ENCODE data around the gene LY6G5C. TPM values are rescaled to one million over a fixed set of nuclear protein-coding genes. Genes with fewer than 3 reads are reported as not detected.

Gene LY6G5C
- total RNA-seq, 4 donors from 2014 or later, result 0.54 to 7.9 (median 0.83) TPM; not detected in 1

DNA sequence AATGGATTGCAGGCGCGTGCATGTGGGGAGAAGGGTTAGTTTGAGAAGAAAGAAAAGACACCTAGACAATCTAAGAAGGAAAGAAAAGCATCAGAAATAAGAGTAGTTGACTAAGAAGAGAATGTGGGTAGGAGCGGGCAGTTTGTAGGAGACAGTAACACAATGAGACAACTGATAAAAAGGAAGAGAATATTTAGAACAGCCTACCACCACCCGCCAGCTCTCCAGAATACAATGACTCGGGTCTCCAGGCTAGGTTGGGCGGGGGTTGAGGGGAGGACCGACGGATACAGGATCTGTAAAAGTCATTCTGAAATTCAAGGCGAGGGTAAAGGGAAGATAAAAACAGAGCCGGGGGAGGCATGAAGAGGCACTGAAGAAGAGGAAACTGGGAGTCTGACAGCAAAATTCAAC, 21.5 kb upstream of the LY6G5C start:
- intact Hi-C loops (cut with DNase I), result loop anchor here (5.0 kb wide), 1 partner anchor 35 kb away; the partner anchor contains the start of gene CLIC1
- Histone ChIP-seq H3K36me3 (peaks cover 0 to 4% of the 10 kb centered on the region in 2 donors), H3K27me3 (no peaks in the 10 kb centered on the region), H3K27ac (peak overlapping the region; percentile 95 to 99 (median 96)), H3K4me3 (replicated peaks in 1 of 3) (peak overlapping the region; percentile 33 to 90 (median 75)), H3K4me1 (peaks cover 20 to 21% of the 10 kb centered on the region in 2 donors), H3K9me3 (no peaks in the 10 kb centered on the region)
- TF ChIP-seq, protein P1, sequence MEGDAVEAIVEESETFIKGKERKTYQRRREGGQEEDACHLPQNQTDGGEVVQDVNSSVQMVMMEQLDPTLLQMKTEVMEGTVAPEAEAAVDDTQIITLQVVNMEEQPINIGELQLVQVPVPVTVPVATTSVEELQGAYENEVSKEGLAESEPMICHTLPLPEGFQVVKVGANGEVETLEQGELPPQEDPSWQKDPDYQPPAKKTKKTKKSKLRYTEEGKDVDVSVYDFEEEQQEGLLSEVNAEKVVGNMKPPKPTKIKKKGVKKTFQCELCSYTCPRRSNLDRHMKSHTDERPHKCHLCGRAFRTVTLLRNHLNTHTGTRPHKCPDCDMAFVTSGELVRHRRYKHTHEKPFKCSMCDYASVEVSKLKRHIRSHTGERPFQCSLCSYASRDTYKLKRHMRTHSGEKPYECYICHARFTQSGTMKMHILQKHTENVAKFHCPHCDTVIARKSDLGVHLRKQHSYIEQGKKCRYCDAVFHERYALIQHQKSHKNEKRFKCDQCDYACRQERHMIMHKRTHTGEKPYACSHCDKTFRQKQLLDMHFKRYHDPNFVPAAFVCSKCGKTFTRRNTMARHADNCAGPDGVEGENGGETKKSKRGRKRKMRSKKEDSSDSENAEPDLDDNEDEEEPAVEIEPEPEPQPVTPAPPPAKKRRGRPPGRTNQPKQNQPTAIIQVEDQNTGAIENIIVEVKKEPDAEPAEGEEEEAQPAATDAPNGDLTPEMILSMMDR (IDR thresholded peaks at IDR 0.05), result no peak
- TF ChIP-seq POLR2A (IDR thresholded peaks at IDR 0.05), result no peak
- WGBS, 2 donors, result 0 to 1% methylated on average over 10 of the region's 10 CpGs
- no peak for DNase-seq

DNA sequence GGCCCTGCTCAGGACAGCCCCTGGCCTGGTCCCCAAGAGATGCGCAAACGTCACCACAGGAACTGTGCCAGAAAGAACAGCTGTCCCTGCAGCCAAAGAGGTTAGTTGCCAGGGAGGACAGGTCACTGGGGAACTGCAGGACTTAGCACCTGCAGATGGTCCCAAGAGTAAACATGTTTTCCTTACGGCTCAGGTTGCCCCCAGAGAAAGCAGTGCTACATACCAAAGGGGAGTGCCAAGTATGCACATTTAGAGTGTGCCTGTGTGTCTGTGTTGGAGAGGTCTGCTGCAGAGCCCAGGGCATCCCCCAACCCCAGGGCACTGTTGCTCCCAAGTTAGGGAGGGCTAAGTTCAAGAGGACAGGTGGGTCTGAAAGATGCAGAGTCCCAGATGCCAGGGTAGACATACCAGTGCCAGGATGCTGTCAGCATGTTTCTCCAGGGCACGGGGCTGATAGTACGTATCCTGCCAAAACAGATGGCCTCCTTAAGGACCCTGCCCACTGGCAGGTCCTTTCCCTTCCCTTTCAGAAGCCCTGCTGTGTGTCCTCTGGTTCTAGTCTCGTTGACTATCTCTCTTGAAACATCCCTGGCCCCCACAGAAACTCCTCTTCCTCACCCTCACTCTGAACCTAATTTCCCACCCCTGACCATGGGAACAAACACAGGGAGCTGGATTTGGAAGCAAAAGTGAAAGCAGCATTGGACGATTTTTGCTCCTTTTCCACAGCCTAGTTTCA, 21.0 kb upstream of the LY6G5C start:
- no peak for DNase-seq
- Histone ChIP-seq H3K9me3 (no peaks in the 10 kb centered on the region), H3K27ac (peak overlapping the region; percentile 5 to 99 (median 96)), H3K36me3 (peaks cover 0 to 4% of the 10 kb centered on the region in 2 donors), H3K27me3 (no peaks in the 10 kb centered on the region), H3K4me1 (peaks cover 20 to 21% of the 10 kb centered on the region in 2 donors), H3K4me3 (replicated peaks in 1 of 3) (peak overlapping the region; percentile 33 to 90 (median 75))
- TF ChIP-seq, protein P1 (IDR thresholded peaks at IDR 0.05), result no peak
- no peak for TF ChIP-seq POLR2A (IDR thresholded peaks at IDR 0.05)
- WGBS, 2 donors, result 30 to 33% methylated on average over 7 of the region's 7 CpGs
- intact Hi-C loops (cut with DNase I), result loop anchor here (5.0 kb wide), 1 partner anchor 35 kb away; the partner anchor contains the start of gene CLIC1

DNA sequence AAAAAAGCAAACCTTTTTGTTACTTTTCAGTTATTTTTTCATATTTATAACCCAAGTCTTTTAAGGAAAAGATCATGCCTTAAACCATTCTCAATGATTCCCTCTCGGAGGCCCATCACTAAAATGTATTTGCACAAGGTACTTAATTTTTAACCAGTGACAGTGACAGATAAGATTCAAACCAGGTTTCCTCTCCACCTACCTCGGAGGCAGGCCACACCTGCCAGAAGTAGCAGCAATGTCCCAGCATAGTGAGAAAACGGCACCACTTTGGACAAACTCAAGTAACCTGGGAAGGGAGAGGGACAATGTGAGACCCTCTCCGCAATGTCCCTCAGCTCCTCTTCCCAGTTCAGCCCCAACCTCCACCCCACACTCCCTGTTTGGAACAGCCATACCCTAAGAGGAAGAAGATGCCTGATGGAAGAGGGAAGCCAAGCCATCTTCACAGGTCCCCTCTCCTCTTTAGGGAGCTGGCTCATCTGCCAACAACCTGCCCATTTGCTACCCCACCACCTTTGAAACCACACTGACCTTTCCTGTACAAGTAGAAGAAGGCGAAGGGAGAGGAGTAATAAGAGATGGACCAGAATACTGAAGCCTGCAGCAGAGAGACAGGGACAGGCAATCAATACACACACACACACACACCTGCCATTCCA, 20.0 kb upstream of the LY6G5C start:
- DNase-seq, result no peak
- Histone ChIP-seq H3K4me3 (replicated peaks in 1 of 3) (no peak overlapping the region), H3K36me3 (peaks cover 6% of the 10 kb centered on the region in 2 donors), H3K4me1 (peaks cover 20 to 21% of the 10 kb centered on the region in 2 donors), H3K27ac (no peak overlapping the region), H3K9me3 (no peaks in the 10 kb centered on the region), H3K27me3 (no peaks in the 10 kb centered on the region)
- 92 to 94% methylated on average over 5 of the region's 5 CpGs for WGBS, 2 donors
- intact Hi-C loops (cut with DNase I), result loop anchor here (5.0 kb wide), 1 partner anchor 36 kb away; the partner anchor contains the start of gene CLIC1
- no peak for TF ChIP-seq POLR2A (IDR thresholded peaks at IDR 0.05)
- TF ChIP-seq, protein P1 (IDR thresholded peaks at IDR 0.05), result no peak

DNA sequence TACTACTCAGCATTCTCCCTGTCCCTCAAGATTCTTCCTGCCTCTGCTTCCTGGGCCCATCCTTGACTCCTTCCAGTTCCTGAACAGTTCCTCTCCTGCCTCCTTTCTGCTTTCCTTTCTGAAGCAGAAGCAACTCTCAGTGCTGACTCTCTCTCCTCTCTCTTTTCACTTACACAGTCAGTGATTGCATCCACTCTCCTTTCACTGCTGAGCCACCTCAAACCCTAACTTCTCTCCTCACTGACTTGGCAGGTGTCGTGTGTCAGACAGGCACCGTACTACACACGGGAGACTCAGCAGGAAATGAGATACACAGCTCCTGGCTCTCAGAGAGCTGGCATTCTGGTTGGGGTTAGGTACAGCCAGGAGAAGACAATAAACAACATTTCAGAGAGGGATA, 16.7 kb upstream of the LY6G5C start:
- DNase-seq, result no peak
- H3K27ac ChIP-seq, result no peak overlapping the region
- TF ChIP-seq POLR2A (IDR thresholded peaks at IDR 0.05), result no peak
- TF ChIP-seq, protein P1 (IDR thresholded peaks at IDR 0.05), result no peak
- no peak overlapping the region for H3K4me3 ChIP-seq (replicated peaks in 1 of 3)
- WGBS, 2 donors, result 50 to 63% methylated on average over 3 of the region's 3 CpGs
- intact Hi-C loops (cut with DNase I), result no loop called here
- H3K36me3 ChIP-seq, result peaks cover 21 to 34% of the 10 kb centered on the region in 2 donors
- H3K9me3 ChIP-seq, result no peaks in the 10 kb centered on the region
- peaks cover 16 to 20% of the 10 kb centered on the region in 2 donors for H3K4me1 ChIP-seq
- no peaks in the 10 kb centered on the region for H3K27me3 ChIP-seq

DNA sequence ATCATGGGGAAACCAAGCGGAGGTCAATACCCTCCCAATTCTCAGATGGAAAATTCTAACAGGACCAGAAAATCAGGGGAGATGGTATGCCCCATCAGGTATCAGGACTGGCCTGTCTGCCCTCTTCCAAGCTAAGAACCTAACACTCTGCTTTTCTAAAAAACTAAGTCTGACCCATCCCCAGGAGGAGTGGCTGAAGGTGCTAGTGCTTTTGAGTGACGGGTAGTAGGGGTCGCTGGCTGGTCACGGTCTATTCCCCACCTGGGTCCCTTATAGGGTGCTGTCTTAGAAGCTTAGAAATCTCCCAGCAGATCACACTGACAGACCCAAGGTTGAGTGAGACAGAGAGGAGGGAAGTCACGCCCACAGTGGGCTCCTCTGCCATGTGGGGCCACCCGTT, 12.7 kb upstream of the LY6G5C start:
- no peak for TF ChIP-seq POLR2A (IDR thresholded peaks at IDR 0.05)
- TF ChIP-seq, protein P1 (IDR thresholded peaks at IDR 0.05), result no peak
- H3K4me1 ChIP-seq, result no peaks in the 10 kb centered on the region
- intact Hi-C loops (cut with DNase I), result no loop called here
- H3K4me3 ChIP-seq (replicated peaks in 1 of 3), result no peak overlapping the region
- no peak for DNase-seq
- no peaks in the 10 kb centered on the region for H3K9me3 ChIP-seq
- no peak overlapping the region for H3K27ac ChIP-seq
- H3K27me3 ChIP-seq, result no peaks in the 10 kb centered on the region
- peaks cover 54 to 59% of the 10 kb centered on the region in 2 donors for H3K36me3 ChIP-seq
- 90 to 91% methylated on average over 6 of the region's 6 CpGs for WGBS, 2 donors

Data from thyroid gland (tissue), 4 donors.